OCI-LY1 (cell line): ENCODE data around the gene TUBA4A.

Source experiments
- H2AFZ ChIP-seq: fragments of 200-600 bp; sonication (generic), shearing (Covaris generic); 2 replicates; pipeline ENCODE4 v1.6.0; 2014; ENCODE audit warnings: antibody characterized with exemption, mild to moderate bottlenecking, low read length
- H3F3A ChIP-seq: fragments of 200-600 bp; sonication (generic), shearing (Covaris generic); 2 replicates; pipeline ENCODE4 v1.6.0; 2014; ENCODE audit warnings: mild to moderate bottlenecking, antibody characterized with exemption, low read length, moderate library complexity; ENCODE audit not compliant: insufficient read depth
- H3K27ac ChIP-seq: fragments of 200-600 bp; sonication (generic); 2 replicates; pipeline ENCODE4 v1.5.1; 2014; ENCODE audit warnings: low read length, mixed run types, mild to moderate bottlenecking, low read depth; ENCODE audit not compliant: poor library complexity, severe bottlenecking
- H3K27me3 ChIP-seq: fragments of 200-600 bp; sonication (generic); 2 replicates; pipeline ENCODE4 v1.6.0; 2014; ENCODE audit warnings: antibody characterized with exemption, mild to moderate bottlenecking, low read length, moderate library complexity; ENCODE audit not compliant: insufficient read depth
- H3K36me3 ChIP-seq: fragments of 200-600 bp; sonication (generic); 2 replicates; pipeline ENCODE4 v1.6.1; 2014; ENCODE audit warnings: mild to moderate bottlenecking, antibody characterized with exemption, low read length, moderate library complexity, mixed read lengths; ENCODE audit not compliant: insufficient read depth
- H3K4me1 ChIP-seq: fragments of 200-600 bp; sonication (generic); 2 replicates; pipeline ENCODE4 v1.5.1; 2014; ENCODE audit warnings: mild to moderate bottlenecking, low read length, moderate library complexity; ENCODE audit not compliant: insufficient read depth, severe bottlenecking
- H3K4me2 ChIP-seq: fragments of 200-600 bp; sonication (generic), shearing (Covaris generic); 2 replicates; pipeline ENCODE4 v1.6.1; 2014; ENCODE audit warnings: low read length
- H3K4me3 ChIP-seq: fragments of 200-600 bp; sonication (generic); 2 replicates; pipeline ENCODE4 v1.5.1; 2014; ENCODE audit warnings: low read length, low read depth, mild to moderate bottlenecking, mixed read lengths; ENCODE audit not compliant: poor library complexity, severe bottlenecking
- H3K79me2 ChIP-seq: fragments of 200-600 bp; shearing (Covaris generic); 2 replicates; pipeline ENCODE4 v1.6.1; 2016; ENCODE audit warnings: mixed run types, low read length, mixed read lengths; ENCODE audit not compliant: insufficient read depth
- H3K9ac ChIP-seq: fragments of 200-600 bp; sonication (generic), shearing (Covaris generic); 2 replicates; pipeline ENCODE4 v1.6.1; 2014; ENCODE audit warnings: mild to moderate bottlenecking, low read length, mixed read lengths
- H3K9me2 ChIP-seq: fragments of 200-600 bp; sonication (generic), shearing (Covaris generic); 2 replicates; pipeline ENCODE4 v1.6.1; 2014; ENCODE audit warnings: low read depth, mild to moderate bottlenecking, low read length, mixed read lengths
- H3K9me3 ChIP-seq: fragments of 200-600 bp; shearing (Covaris generic); 2 replicates; pipeline ENCODE4 v1.6.1; 2014; ENCODE audit warnings: low read length, mixed read lengths
- H4K20me1 ChIP-seq: fragments of 200-600 bp; sonication (generic), shearing (Covaris generic); 2 replicates; pipeline ENCODE4 v1.6.0; 2016; ENCODE audit warnings: mild to moderate bottlenecking, low read length; ENCODE audit not compliant: insufficient read depth
- EZH2 ChIP-seq: fragments of 200-600 bp; sonication (generic), shearing (Covaris generic); IDR thresholded peaks from 2 replicates; pipeline ENCODE4 v1.8.0; 2017; ENCODE audit warnings: borderline replicate concordance, mixed run types, mild to moderate bottlenecking, antibody characterized with exemption, low read length, moderate library complexity, mixed read lengths
- TF ChIP-seq, protein P1 (sequence below): fragments of 200-600 bp; sonication (generic), shearing (Covaris generic); IDR thresholded peaks from 2 replicates; pipeline ENCODE4 v1.5.1; 2017; ENCODE audit warnings: mild to moderate bottlenecking, antibody characterized with exemption, low read length, moderate library complexity, mixed read lengths

TUBA4A gene

DNA sequence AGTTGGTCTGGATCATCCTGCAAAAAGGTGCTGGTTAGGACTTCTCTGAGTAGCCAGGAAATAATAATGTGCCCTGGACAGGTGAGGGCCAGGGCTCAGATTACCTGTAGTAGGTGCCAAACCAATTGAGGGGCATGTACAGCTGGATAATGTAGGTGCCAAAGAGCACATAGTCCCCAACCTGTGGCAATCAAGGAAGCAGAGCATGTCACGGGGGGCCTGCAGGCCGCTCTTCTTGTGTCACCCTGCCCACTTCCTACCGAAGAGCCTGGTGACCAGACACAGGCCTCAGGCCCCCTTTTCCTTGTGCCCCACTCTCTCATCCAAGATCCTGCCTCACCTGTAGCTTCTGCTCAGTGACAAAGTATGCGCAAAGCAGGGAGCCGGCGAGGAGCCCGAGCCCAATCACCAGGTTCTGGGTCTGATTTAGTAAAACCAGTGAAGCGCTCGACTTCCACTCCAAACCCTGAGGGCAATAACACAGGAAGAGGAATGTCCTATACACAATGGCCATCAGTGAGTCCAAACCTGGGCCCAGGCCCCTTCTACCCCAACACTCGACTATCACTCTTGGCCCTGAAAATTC, 40.1 kb downstream of the TUBA4A start:
- Histone ChIP-seq H3F3A (0 out of 2 replicates have a peak, but pooled peaks cover under 1% of the 10 kb centered on the region), H3K4me3 (no peak overlapping the region), H3K79me2 (no peaks in the 10 kb centered on the region), H3K4me2 (no peak overlapping the region), H3K36me3 (peaks cover 74% of the 10 kb centered on the region), H3K27ac (no peak overlapping the region), H3K4me1 (peaks cover 15% of the 10 kb centered on the region), H3K9ac (no peak overlapping the region), H2AFZ (no peak overlapping the region), H3K9me3 (no peaks in the 10 kb centered on the region), H3K9me2 (no peaks in the 10 kb centered on the region), H4K20me1 (no peaks in the 10 kb centered on the region), H3K27me3 (no peaks in the 10 kb centered on the region)
- TF ChIP-seq, protein P1, sequence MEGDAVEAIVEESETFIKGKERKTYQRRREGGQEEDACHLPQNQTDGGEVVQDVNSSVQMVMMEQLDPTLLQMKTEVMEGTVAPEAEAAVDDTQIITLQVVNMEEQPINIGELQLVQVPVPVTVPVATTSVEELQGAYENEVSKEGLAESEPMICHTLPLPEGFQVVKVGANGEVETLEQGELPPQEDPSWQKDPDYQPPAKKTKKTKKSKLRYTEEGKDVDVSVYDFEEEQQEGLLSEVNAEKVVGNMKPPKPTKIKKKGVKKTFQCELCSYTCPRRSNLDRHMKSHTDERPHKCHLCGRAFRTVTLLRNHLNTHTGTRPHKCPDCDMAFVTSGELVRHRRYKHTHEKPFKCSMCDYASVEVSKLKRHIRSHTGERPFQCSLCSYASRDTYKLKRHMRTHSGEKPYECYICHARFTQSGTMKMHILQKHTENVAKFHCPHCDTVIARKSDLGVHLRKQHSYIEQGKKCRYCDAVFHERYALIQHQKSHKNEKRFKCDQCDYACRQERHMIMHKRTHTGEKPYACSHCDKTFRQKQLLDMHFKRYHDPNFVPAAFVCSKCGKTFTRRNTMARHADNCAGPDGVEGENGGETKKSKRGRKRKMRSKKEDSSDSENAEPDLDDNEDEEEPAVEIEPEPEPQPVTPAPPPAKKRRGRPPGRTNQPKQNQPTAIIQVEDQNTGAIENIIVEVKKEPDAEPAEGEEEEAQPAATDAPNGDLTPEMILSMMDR = no peak
- no peak for TF ChIP-seq EZH2

DNA sequence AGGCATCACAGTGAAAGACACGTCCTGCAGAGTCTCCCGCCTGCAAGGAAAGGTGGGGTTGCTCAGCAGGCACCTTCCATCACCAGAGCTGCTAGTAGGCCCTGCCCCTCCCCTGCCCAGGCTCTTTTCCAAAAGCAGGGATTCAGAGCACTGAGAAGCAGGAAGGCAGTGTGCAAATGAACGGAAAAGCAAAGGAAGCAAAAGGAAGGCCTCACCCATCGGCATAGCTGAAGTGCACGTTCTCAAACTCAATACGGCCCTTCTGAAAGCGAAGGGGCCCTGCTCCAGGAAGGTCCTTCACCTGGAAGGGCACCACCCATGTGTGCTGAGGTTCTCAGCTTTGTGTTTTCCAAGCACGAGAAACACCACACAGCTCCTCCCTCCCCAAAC, 40.7 kb downstream of the TUBA4A start:
- Histone ChIP-seq H3K4me3 (no peak overlapping the region), H3K27ac (no peak overlapping the region), H3K4me2 (no peak overlapping the region), H3K4me1 (peaks cover 15% of the 10 kb centered on the region), H3K36me3 (peaks cover 79% of the 10 kb centered on the region), H3K79me2 (no peaks in the 10 kb centered on the region), H3F3A (0 out of 2 replicates have a peak, but pooled peaks cover 3% of the 10 kb centered on the region), H3K9me2 (no peaks in the 10 kb centered on the region), H2AFZ (no peak overlapping the region), H4K20me1 (no peaks in the 10 kb centered on the region), H3K9me3 (no peaks in the 10 kb centered on the region), H3K27me3 (no peaks in the 10 kb centered on the region), H3K9ac (no peak overlapping the region)
- TF ChIP-seq, protein P1 = no peak
- TF ChIP-seq EZH2 = no peak

DNA sequence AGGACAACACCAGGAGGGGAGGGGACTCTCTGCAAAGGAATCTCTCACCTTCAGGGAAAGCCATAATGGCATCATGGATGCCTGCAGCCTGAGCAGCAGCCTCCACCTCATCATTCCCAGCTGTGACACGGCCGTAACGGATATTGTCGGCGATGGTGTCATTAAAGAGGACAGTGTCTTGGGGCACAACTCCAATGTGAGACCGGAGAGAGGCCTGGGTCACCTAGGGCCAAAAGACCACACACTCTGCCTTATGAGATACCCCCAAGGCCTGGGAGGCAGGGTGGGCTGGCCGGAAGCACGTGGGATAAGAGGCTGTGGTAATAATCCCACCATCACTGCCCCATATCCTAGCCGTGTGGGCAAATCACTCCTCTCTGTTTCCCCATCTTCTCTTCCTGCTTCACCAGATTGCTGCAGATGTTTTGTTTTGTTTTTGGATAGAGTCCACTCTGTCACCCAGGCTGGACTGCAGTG, 42.8 kb downstream of the TUBA4A start:
- TF ChIP-seq, protein P1 = no peak
- no peak for TF ChIP-seq EZH2
- no peaks in the 10 kb centered on the region for H3K79me2 ChIP-seq
- H3K36me3 ChIP-seq = peaks cover 76% of the 10 kb centered on the region
- H3K4me3 ChIP-seq = no peak overlapping the region
- H4K20me1 ChIP-seq = no peaks in the 10 kb centered on the region
- no peak overlapping the region for H2AFZ ChIP-seq
- H3K9me3 ChIP-seq = no peaks in the 10 kb centered on the region
- no peak overlapping the region; the same call in 1 of the 2 replicates for H3K9ac ChIP-seq
- H3F3A ChIP-seq = 0 out of 2 replicates have a peak, but pooled peaks cover 3% of the 10 kb centered on the region
- no peak overlapping the region for H3K4me2 ChIP-seq
- H3K27ac ChIP-seq = peak overlapping the region; percentile 45
- peaks cover 19% of the 10 kb centered on the region for H3K4me1 ChIP-seq
- H3K9me2 ChIP-seq = no peaks in the 10 kb centered on the region
- H3K27me3 ChIP-seq = no peaks in the 10 kb centered on the region
